ENCODE measurements around the gene EHD3.

- TF ChIP-seq CTCF (IDR thresholded peaks at IDR 0.05; ENCODE audit: low read depth, low read length, missing input control) (no peak), YY1 (IDR thresholded peaks at IDR 0.05) (no peak), TAF1 (conservative IDR thresholded peaks at IDR 0.05) (no peak), REST (IDR thresholded peaks at IDR 0.05) (no peak), SP1 (IDR thresholded peaks at IDR 0.05) (no peak), RAD21 (IDR thresholded peaks at IDR 0.05) (no peak), FOXA2 (IDR thresholded peaks at IDR 0.05) (no peak)
- TF ChIP-seq, protein P1, sequence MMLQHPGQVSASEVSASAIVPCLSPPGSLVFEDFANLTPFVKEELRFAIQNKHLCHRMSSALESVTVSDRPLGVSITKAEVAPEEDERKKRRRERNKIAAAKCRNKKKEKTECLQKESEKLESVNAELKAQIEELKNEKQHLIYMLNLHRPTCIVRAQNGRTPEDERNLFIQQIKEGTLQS (IDR thresholded peaks at IDR 0.05) = no peak
These were observed 45.8 kb upstream of the EHD3 start for GRCh38 chr2:31188131-31188530.
